Psoas muscle (tissue), 8 donors: ENCODE results near the gene PCDHGA5. TPM values are rescaled to one million over a fixed set of nuclear protein-coding genes. Genes with fewer than 3 reads are reported as not detected.
"Not testable (repeated sequence)": the region's sequence is repeated elsewhere in the genome, so short reads cannot be mapped to it uniquely, and the experiment has no call there.

Experiments used
- ATAC-seq, 4 donors: fragments of 200-7000 bp; cut with Tn5 transposase; one replicate each; pipeline ENCODE4 v1.9.1; 2020; ENCODE audit warnings: moderate library complexity in 3 of 4, mild to moderate bottlenecking in 2 of 4
- DNase-seq, 2 donors: peaks; one replicate each; pipeline ENCODE4 v3.0.0-alpha.2; 2020
- H3K27ac ChIP-seq: fragments of 200-600 bp; one replicate; pipeline ENCODE4 v1.8.0; 2022
- H3K27me3 ChIP-seq, 3 donors: fragments of 200-600 bp in 1 of 3; one replicate each; pipeline versions ENCODE4 v1.6.1 to v1.8.0; 2013 to 2022; ENCODE audit warnings: low read length in 2 of 3, mild to moderate bottlenecking in 2 of 3, moderate library complexity in 1 of 3; ENCODE audit not compliant: insufficient read depth in 3 of 3
- H3K36me3 ChIP-seq, 2 donors: fragments of 200-600 bp in 1 of 2; one replicate each; pipeline versions ENCODE4 v1.6.1 to v1.8.0; 2013 to 2022; ENCODE audit warnings: low read depth in 1 of 2, mild to moderate bottlenecking in 1 of 2, moderate library complexity in 1 of 2; ENCODE audit not compliant: insufficient read depth in 1 of 2
- H3K4me1 ChIP-seq: fragments of 200-600 bp; one replicate; pipeline ENCODE4 v1.8.0; 2022
- H3K4me3 ChIP-seq: fragments of 200-600 bp; one replicate; pipeline ENCODE4 v1.8.0; 2022; ENCODE audit warnings: mild to moderate bottlenecking
- H3K9me3 ChIP-seq: fragments of 200-600 bp; one replicate; pipeline ENCODE4 v1.8.0; 2022
- CTCF ChIP-seq: fragments of 200-600 bp; IDR thresholded peaks from one replicate; pipeline ENCODE4 v1.8.0; 2022; ENCODE audit warnings: antibody characterized with exemption
- WGBS, 3 donors: extraction: QIAGEN DNeasy Blood & Tissue Kit; methylation state at CpG; one replicate each; pipeline versions ENCODE4 v1.1.6 to v1.1.7; 2013; 5-methylcytosine and 5-hydroxymethylcytosine counted together
- intact Hi-C, 2 donors: fragments of 100-400 bp; cut with DNase I; formaldehyde crosslinking; loops; one replicate each; pipeline versions ENCODE4 v1.11.0 to v1.14.2; 2022
- polyA plus RNA-seq, 3 donors: library from polyadenylated mRNA; stranded (reverse); fragments of 200-250 nt; gene quantifications; one replicate each; pipeline ENCODE4 v1.2.3, GENCODE V29; 2013
- total RNA-seq, 4 donors: library from RNA; stranded (reverse); fragmentation: NEBNext Ultra II Directional in 2 of 4; extraction: Animal tissue kit (Norgen Biotek cat#: 25700) in 2 of 4; gene quantifications; one replicate each; pipeline versions ENCODE4 v1.2.1 to v1.2.4, GENCODE V29; 2021 to 2023
- donor health status: healthy with polysubstance abuse.
- donor health status: DM: no; HTN: no; CAD: no; lungs with moderate emphysema.
- donor health status: Bipolar disorder and iron deficiency.
- donor health status: healthy.
- donor health status: DM: yes; HTN: yes; CAD: no.
- donor health status: DM: no; HTN: no; CAD: no.
- donor health status: DM: no; HTN: no; CAD: no.
- donor health status: DM: yes; HTN: yes; CAD: no.

PCDHGA5 gene
- total and polyA plus RNA-seq, 7 donors = 0.07 to 2.0 (median 0.84) TPM

GRCh38 chr5:141384471-141385267 is 20.7 kb downstream of the PCDHGA5 start:
- Histone ChIP-seq H3K27ac (no peak overlapping the region), H3K36me3 (no peaks in the 10 kb centered on the region), H3K4me1 (no peaks in the 10 kb centered on the region), H3K9me3 (no peaks in the 10 kb centered on the region), H3K27me3 (peaks cover 0 to 38% (median 7%) of the 10 kb centered on the region in 3 donors), H3K4me3 (no peak overlapping the region)
- WGBS, 3 donors = 49 to 63% (median 49%) methylated on average over 41 to 43 of the region's 43 CpGs
- no peak for TF ChIP-seq CTCF
- no peak for DNase-seq
- no peak for ATAC-seq
- intact Hi-C loops = no loop called here

- 6 to 13% (median 12%) methylated on average over 20 to 21 of the region's 40 CpGs for WGBS, 3 donors
- TF ChIP-seq CTCF = peak; percentile 54
- intact Hi-C loops, H3K27ac ChIP-seq, H3K36me3 ChIP-seq, H3K4me1 ChIP-seq, H3K9me3 ChIP-seq: not testable (repeated sequence)
- ATAC-seq (peak; percentile 86 to 94 (median 90)), DNase-seq (peak; percentile 40 to 73)
- Histone ChIP-seq H3K27me3 (peaks cover 0 to 40% (median 12%) of the 10 kb centered on the region in 3 donors), H3K4me3 (peak within 1 kb of the TSS; percentile 55)
Observed at GRCh38 chr5:141387557-141388311, 23.8 kb downstream of the PCDHGA5 start, which contains the start of gene PCDHGB4. TSS of gene PCDHGB4 (plus strand) at chr5:141387698. CDS start at chr5:141387885, 187 bp downstream.

- TF ChIP-seq CTCF = no peak
- peaks cover 0 to 38% (median 13%) of the 10 kb centered on the region in 3 donors for H3K27me3 ChIP-seq
Observed at GRCh38 chr5:141388661-141389060, 24.7 kb downstream of the PCDHGA5 start.

GRCh38 chr5:141389153-141390042 is 25.4 kb downstream of the PCDHGA5 start:
- H3K27ac ChIP-seq = no peak overlapping the region
- no peak for DNase-seq
- peaks cover 0 to 37% (median 13%) of the 10 kb centered on the region in 3 donors for H3K27me3 ChIP-seq
- no peak for TF ChIP-seq CTCF
- no peak for ATAC-seq
- no peak overlapping the region for H3K4me3 ChIP-seq
- no peaks in the 10 kb centered on the region for H3K9me3 ChIP-seq
- 43 to 44% (median 43%) methylated on average over 77 of the region's 77 CpGs for WGBS, 3 donors
- intact Hi-C loops = loop anchor here in 1 of 2 donors (2.0 kb wide), 1 partner anchor 21 kb away; no protein-coding TSS in a partner anchor
- H3K36me3 ChIP-seq = no peaks in the 10 kb centered on the region
- no peaks in the 10 kb centered on the region for H3K4me1 ChIP-seq

More at GRCh38 chr5:141388661-141389060, 24.7 kb downstream of the PCDHGA5 start:
- intact Hi-C loops = no loop called here
- H3K27ac ChIP-seq = no peak overlapping the region
- no peaks in the 10 kb centered on the region for H3K9me3 ChIP-seq
- no peaks in the 10 kb centered on the region for H3K36me3 ChIP-seq
- WGBS, 3 donors = 46 to 57% (median 52%) methylated on average over 10 of the region's 10 CpGs
- ATAC-seq (no peak), DNase-seq (no peak)
- no peaks in the 10 kb centered on the region for H3K4me1 ChIP-seq
- peak overlapping the region; percentile 31 for H3K4me3 ChIP-seq
